Measurements from ENCODE around the gene PRAC2.

DNA sequence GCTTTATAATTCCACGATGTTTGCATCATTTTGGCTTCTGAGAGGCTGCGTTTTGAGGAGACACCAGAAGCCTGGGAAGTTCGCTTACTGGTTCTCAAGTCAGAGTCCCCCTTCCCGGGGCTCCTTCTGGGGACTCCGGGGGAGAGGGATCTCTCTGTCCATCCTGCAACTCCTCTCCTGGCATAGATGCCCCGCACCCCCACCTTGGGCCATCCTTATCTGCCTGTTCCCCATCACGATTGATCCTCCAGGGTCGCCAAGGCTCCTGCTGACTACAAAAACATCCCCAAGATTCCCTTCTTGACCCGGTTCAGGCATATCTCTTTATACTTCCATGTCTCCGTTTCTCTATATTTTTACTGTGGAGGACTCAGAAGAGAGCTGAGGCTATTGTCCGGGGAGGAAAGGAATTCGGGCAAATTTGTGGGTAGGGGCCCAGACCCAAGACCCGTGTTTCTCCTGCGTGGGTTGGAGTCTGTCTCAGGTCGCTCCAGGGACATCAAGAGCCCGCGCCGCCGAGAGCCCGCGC lies 24.0 kb downstream of the PRAC2 start:
- TF ChIP-seq, protein P1, sequence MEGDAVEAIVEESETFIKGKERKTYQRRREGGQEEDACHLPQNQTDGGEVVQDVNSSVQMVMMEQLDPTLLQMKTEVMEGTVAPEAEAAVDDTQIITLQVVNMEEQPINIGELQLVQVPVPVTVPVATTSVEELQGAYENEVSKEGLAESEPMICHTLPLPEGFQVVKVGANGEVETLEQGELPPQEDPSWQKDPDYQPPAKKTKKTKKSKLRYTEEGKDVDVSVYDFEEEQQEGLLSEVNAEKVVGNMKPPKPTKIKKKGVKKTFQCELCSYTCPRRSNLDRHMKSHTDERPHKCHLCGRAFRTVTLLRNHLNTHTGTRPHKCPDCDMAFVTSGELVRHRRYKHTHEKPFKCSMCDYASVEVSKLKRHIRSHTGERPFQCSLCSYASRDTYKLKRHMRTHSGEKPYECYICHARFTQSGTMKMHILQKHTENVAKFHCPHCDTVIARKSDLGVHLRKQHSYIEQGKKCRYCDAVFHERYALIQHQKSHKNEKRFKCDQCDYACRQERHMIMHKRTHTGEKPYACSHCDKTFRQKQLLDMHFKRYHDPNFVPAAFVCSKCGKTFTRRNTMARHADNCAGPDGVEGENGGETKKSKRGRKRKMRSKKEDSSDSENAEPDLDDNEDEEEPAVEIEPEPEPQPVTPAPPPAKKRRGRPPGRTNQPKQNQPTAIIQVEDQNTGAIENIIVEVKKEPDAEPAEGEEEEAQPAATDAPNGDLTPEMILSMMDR (IDR thresholded peaks at IDR 0.05) = no peak
- TF ChIP-seq EP300 (IDR thresholded peaks at IDR 0.05) (no peak), POLR2A (IDR thresholded peaks at IDR 0.05; ENCODE audit: low read depth) (no peak)
